ENCODE measurements around the gene PUDP.

The PUDP gene

GRCh38 chrX:7060444-7060843, 87.5 kb downstream of the PUDP start:
- no peak overlapping the region for H3K27ac ChIP-seq
- no peak for TF ChIP-seq CTCF (conservative IDR thresholded peaks at IDR 0.05)

GRCh38 chrX:7059859-7060258, 88.1 kb downstream of the PUDP start:
- H3K27ac ChIP-seq, result no peak overlapping the region
- TF ChIP-seq CTCF (conservative IDR thresholded peaks at IDR 0.05), result no peak

GRCh38 chrX:7059214-7059838, 88.6 kb downstream of the PUDP start:
- no peak overlapping the region for H3K27ac ChIP-seq

GRCh38 chrX:7055386-7056137, 92.4 kb downstream of the PUDP start:
- H3K27ac ChIP-seq, result no peak overlapping the region
- TF ChIP-seq CTCF (conservative IDR thresholded peaks at IDR 0.05), result no peak

More at GRCh38 chrX:7059214-7059838, 88.6 kb downstream of the PUDP start:
- no peak for TF ChIP-seq CTCF (conservative IDR thresholded peaks at IDR 0.05)

GRCh38 chrX:7054219-7055216, 93.4 kb downstream of the PUDP start:
- no peak overlapping the region for H3K27ac ChIP-seq
- TF ChIP-seq CTCF (conservative IDR thresholded peaks at IDR 0.05), result no peak

GRCh38 chrX:7052541-7052940, 95.4 kb downstream of the PUDP start:
- TF ChIP-seq CTCF (conservative IDR thresholded peaks at IDR 0.05), result no peak
- H3K27ac ChIP-seq, result no peak overlapping the region

GRCh38 chrX:7050271-7050670, 97.7 kb downstream of the PUDP start:
- H3K27ac ChIP-seq, result no peak overlapping the region

More at GRCh38 chrX:7050271-7050670, 97.7 kb downstream of the PUDP start:
- TF ChIP-seq CTCF (conservative IDR thresholded peaks at IDR 0.05), result no peak
